ENCODE results near the gene ZNF593OS.

The ZNF593OS gene
- 0 to 0.10 (median 0) reads per million in 18 experiments for total RNA-seq

GRCh38 chr1:26171084-26172072 lies at the start of gene ZNF593OS:
Gene ZNF593OS, minus strand, starts transcription at chr1:26171832. Its CDS starts 171 bp downstream, at chr1:26171661.
- DNase-seq: no peak

GRCh38 chr1:26221094-26221493 lies 49.5 kb upstream of the ZNF593OS start:
- DNase-seq: no peak

- DNase-seq: no peak
Observed at GRCh38 chr1:26220199-26220912, 48.7 kb upstream of the ZNF593OS start.

- no peak for DNase-seq
Observed at GRCh38 chr1:26218906-26219494, 47.4 kb upstream of the ZNF593OS start.

- DNase-seq: no peak
Observed at GRCh38 chr1:26215246-26215645, 43.6 kb upstream of the ZNF593OS start.

GRCh38 chr1:26213335-26213905 lies 41.8 kb upstream of the ZNF593OS start:
- no peak for DNase-seq

- no peak for DNase-seq
Observed at GRCh38 chr1:26212726-26213125, 41.1 kb upstream of the ZNF593OS start.

- no peak for DNase-seq
Observed at GRCh38 chr1:26210147-26210870, 38.7 kb upstream of the ZNF593OS start.

- peak in 1 of 2 donors; percentile 12 for DNase-seq
Observed at GRCh38 chr1:26203642-26204318, 32.1 kb upstream of the ZNF593OS start.

GRCh38 chr1:26200413-26200812 lies 28.8 kb upstream of the ZNF593OS start:
- no peak for DNase-seq

- no peak for DNase-seq
Observed at GRCh38 chr1:26197813-26198212, 26.2 kb upstream of the ZNF593OS start.

- DNase-seq: no peak
Observed at GRCh38 chr1:26197301-26197700, 25.7 kb upstream of the ZNF593OS start.

- no peak for DNase-seq
Observed at GRCh38 chr1:26195805-26196204, 24.2 kb upstream of the ZNF593OS start.

- no peak for DNase-seq
Observed at GRCh38 chr1:26191739-26192138, 20.1 kb upstream of the ZNF593OS start.

- DNase-seq: peak in 1 of 2 donors; percentile 10
Observed at GRCh38 chr1:26190373-26190987, 18.8 kb upstream of the ZNF593OS start, which contains the start of gene CATSPER4. Gene CATSPER4, plus strand, starts transcription at chr1:26190602. Its CDS starts 26 bp downstream, at chr1:26190628.

GRCh38 chr1:26189751-26190275 lies 18.2 kb upstream of the ZNF593OS start:
- DNase-seq: no peak

GRCh38 chr1:26189331-26189730 lies 17.7 kb upstream of the ZNF593OS start:
- DNase-seq: no peak

- no peak for DNase-seq
Observed at GRCh38 chr1:26188477-26188876, 16.8 kb upstream of the ZNF593OS start.

GRCh38 chr1:26187882-26188281 lies 16.2 kb upstream of the ZNF593OS start:
- no peak for DNase-seq

GRCh38 chr1:26184883-26185282 lies 13.3 kb upstream of the ZNF593OS start:
- DNase-seq: no peak

- DNase-seq: no peak
Observed at GRCh38 chr1:26184086-26184485, 12.5 kb upstream of the ZNF593OS start.
